ENCODE results near the gene SLCO6A1.

SLCO6A1 gene

DNA sequence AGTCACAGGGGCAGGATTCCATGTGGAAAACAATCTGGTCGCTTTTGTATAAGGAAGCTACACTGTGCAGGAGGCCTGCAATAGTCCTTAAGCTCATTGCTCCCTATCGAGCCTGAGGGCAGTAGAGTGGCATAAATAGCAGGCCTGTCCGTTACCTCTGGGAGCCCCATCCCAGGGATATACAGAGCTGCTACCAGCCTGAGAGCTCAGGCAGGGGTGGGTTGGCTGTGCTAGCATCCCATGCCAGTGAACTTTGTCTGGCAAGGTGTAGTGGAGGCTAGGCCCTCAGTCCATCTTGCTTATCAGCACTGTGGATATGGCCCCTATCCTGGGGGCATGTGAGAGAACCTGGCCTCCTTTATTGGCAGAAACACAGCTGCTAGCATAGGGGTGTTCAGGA, 47.7 kb downstream of the SLCO6A1 start:
- no peak for DNase-seq

DNA sequence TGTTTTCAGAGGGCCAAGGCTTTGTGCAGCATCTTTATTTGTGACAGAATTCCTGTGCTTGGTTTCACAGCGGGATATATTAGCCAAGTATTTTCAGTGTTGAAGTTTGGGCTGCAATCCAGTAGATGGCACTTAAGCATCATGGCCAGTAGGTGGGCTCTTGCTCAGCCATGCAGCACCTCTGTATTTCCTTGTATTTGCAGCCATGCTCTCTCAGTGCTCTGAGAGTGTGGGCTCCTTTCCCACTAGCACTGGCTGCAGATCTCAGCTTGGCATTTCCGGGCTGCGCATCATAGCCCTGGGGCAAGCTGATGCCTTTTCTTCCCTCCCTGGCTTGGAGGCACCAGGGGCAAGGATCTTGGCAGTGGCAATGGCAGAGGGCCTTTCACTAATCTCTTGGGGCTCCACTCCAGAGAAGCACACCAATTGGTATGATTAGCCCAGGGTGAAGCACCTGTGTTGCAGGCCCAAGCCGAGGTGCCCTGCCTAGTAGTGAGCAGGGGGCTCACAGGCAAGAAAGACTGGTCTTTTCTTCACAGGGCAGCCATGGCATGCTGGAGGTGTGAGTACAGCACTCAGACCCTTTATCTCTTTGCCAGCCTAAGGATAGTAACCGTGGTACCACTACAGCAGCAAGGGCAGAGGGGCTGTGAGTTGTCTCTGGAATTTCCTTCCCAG, 48.3 kb downstream of the SLCO6A1 start:
- DNase-seq = no peak

DNA sequence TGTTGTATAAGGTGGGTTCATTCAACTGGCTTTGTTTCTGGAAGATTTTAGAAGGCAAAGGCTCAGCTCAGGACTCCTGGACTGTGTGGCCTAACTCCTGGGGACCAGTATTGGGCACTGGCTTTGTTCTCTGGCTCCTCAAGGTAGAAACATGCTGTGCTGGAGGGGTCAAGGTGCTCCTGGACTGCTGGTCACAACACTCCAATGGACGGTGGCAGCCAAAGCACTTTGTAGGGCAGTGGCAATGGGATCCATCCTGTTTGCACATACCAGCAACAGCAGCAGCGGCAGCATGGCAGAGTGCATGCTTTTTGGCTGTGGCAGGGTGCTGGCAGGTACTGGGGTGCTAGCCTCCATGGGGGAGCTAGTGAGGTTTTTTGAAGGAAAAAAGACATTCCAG, 65.3 kb downstream of the SLCO6A1 start:
- no peak for DNase-seq

DNA sequence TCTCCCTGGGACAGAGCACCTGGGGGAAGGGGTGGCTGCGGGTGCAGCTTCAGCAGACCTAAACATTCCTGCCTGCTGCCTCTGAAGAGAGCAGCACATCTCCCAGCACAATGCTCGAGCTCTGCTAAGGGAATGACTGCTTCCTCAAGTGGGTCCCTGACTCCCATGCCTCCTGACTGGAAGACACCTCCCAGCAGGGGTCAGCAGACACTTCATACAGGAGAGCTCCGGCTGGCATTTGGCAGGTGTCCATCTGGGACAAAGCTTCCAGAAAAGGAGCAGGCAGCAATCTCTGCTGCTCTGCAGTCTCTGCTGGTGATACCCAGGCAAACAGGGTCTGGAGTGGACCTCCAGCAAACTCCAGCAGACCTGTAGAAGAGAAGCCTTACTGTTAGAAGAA, 77.2 kb downstream of the SLCO6A1 start:
- DNase-seq = no peak

DNA sequence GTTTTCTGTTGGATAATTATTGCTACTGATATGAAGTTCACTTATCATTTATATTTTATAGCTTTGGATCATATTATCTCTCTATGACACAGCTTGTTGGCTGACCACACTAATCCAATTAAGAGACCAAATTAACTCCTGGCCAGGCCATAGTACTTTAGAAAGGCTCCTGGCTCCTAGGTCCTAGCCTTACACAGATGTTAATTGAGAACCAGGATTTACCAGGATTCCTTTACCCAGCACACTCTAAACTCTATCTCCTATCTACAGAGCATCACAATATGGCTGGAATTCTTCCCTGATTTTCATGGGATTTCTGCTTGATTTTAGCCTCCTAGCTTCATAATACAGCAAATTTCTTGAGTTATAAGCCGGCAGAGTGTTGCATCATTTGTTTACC, 80.3 kb downstream of the SLCO6A1 start:
- DNase-seq = no peak

DNA sequence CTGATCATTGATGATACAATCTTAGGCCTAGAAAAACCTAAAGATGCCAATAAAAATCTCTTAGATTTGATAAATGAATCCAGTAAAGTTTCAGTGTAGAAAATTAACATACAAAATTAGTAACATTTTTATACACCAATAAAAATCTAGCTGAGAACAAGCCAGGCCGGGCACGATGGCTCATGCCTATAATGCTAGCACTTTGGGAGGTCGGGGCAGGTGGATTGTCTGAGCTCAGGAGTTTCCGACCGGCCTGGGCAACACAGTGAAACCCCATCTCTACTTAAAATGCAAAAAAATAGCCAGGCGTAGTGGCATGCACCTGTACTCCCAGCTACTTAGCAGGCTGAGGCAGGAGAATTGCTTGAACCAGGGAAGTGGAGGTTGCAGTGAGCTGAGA, 84.4 kb downstream of the SLCO6A1 start:
- DNase-seq = no peak

DNA sequence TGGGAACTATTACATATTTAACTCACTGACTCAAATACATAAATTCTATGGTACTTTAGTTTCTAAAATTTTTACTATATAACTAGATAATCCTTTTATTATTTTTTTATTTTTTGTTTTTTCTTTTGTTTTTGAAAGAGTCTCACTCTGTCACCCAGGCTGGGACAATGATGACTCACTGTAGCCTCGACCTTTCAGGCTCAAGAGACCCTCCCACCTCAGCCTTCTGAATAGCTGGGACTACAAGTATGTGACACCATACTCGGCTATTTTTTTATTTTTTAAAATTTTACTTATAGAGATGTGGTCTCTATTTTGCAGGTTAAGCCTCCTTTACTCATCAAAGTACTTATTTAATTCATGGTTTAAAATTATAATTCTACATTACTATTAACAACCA, 110.6 kb downstream of the SLCO6A1 start:
- no peak for DNase-seq

DNA sequence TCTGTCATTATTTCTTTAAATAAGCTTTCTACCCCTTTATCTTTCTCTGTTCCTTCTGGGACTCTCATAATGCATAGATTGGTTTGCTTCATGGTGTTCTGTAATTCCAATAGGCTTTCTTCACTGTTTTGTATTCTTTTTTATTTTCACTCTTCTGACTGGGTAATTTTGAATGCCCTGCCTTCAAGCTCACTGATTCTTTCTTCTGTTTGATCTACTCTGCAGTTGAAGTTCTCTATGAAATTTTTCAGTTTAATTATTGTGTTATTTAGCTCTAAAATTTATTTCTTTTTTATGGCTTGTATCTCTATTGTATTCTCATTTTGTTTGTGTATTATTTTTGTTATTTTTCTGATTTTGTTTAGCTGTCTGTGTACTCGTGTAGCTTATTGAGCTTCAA, 113.4 kb downstream of the SLCO6A1 start:
- DNase-seq = no peak

DNA sequence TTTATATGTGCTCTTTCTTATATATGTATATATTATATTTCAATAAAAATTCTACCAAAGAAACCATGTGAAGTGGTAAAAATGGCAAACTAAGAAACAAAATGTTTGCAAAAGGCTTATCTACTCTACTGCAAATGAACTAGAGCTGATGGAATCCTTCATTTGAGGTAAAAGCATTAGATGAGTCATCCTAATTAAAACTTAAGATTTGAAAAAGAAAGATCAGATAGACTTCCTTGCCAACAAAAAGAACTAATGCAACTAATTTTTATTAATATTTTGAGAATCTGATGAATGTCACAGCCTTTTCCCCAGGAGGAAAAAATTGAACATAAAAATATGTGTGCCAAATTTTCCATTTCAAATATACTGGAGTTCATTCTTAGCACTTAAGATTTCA, 118.6 kb downstream of the SLCO6A1 start:
- no peak for DNase-seq

DNA sequence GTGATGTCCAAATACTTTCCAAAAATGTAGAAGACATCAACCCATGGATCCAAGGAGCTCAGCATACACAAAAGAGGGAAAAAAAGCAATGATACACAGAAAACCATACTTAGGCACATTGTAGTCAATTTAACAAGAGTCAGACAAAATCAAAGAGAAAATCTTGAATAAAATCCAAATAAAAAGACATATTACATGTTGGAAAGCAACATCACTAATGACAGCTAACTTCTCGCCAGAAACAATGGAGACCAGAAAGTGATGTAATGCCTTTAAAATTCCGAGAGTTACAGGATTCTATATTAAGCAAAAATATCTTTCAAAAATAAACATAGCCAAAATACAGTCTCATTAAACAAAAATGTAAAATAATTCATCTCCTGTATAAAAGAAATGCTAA, 122.9 kb downstream of the SLCO6A1 start:
- DNase-seq = no peak

DNA sequence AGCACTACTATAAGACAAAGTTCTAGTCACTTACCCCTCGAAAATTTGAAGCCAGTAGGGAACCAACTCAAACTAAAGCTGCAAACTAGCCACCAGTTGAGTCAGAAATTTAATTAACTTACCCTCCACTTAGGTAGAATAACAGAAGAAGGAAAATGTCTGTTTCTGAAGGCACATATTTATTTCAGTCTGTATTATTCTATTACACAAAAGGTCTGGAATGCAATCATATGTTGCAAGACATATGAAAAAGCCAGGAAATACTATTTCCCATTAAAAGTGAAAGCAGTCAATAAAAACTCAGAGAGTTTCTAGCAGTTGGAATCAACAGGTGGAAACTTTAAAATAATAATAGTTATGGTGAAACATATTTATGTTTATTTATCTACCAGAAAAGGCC, 123.5 kb downstream of the SLCO6A1 start:
- DNase-seq = no peak

DNA sequence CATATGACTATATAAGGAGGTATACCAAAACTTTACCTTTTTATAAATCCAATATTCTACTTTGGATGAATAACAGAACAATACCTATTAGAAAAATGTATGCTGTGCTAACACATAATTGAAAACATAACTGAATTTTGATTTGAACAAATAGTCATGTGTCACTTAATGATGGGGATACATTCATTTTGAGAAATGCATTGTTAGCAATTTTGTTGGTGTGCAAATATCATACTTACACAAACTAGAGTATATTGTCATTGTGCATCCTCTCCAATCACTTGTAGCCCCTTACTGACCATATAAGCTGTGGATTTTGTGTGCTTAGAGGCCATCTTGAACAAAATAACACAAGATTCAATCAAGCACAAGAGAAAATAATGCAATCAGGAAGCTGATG, 130.4 kb downstream of the SLCO6A1 start:
- DNase-seq = no peak

DNA sequence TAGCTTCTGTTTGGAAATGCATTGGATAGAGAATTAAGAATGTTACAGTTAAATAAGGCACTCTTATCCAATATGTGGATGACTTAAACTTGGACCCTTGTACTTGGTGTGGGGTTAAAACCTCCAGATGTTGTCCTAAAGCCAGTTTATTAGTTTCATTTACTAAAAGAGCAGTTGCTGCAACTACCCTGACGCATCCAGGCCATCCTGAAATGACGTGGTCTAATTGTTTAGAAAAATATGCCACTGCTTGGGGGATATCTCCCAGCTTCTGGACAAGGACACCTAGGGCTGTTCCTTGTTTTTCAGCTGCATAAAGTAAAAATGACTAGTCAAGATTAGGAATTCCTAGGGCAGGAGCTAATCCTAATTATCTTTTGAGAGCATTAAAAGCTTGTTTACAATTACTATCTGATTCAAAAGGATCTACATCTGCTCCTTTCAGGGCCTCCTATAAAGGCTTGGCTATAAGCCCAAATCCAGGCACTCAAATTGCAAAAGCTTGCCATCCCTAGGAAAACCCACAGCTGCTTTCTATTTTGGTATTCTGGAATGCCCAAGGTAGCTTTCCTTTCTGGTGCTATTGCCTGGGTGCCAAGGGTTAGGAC, 157.0 kb downstream of the SLCO6A1 start:
- DNase-seq = no peak

DNA sequence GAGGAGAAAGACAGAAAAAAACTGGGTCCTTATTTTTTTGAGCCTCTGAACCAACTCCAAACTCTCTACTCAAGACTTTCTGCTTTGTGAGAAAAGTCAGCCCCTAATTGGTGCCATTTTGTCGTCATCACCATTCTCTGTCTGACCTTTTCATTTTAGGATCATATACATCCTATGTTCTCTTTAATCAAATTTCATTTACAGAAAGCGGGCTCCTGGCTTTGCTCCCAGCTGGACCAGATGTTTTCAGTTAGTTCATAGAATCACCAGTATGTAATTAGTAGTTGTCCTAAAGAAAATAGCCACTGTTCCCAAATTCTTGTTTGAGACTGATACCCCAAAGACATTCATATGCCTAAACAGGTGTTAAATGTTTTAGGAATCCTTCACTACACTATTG, 174.1 kb downstream of the SLCO6A1 start:
- DNase-seq = no peak

Data from CD4-positive, alpha-beta T cell treated with Interferon gamma for 1 hour (primary cell).